Transverse colon (tissue), 4 donors: ENCODE measurements around the gene ATE1. TPM values are rescaled to one million over a fixed set of nuclear protein-coding genes. Genes with fewer than 3 reads are reported as not detected.
"Not testable (repeated sequence)": the region's sequence is repeated elsewhere in the genome, so short reads cannot be mapped to it uniquely, and the experiment has no call there.

Experiments
- DNase-seq: peaks from one replicate; pipeline ENCODE4 v3.0.0-alpha.2; 2019
- H3K27ac ChIP-seq, 4 donors: fragments of 200-600 bp; sonication (generic); 2 replicates each; pipeline ENCODE4 v1.5.1; 2016 to 2018; ENCODE audit warnings: inconsistent platforms in 4 of 4
- H3K27me3 ChIP-seq: fragments of 200-600 bp; sonication (generic); 2 replicates; pipeline ENCODE4 v1.5.1; 2017; ENCODE audit warnings: inconsistent platforms
- H3K36me3 ChIP-seq, 4 donors: fragments of 200-600 bp; sonication (generic); 2 replicates each; pipeline ENCODE4 v1.5.1; 2017 to 2019; ENCODE audit warnings: inconsistent platforms in 4 of 4
- H3K4me1 ChIP-seq, 4 donors: fragments of 200-600 bp; sonication (generic); 2 replicates each; pipeline ENCODE4 v1.5.1; 2017 to 2020; ENCODE audit warnings: inconsistent platforms in 4 of 4
- H3K4me3 ChIP-seq, 4 donors: fragments of 200-600 bp; sonication (generic); 1 replicate in 1 of 4; 2 replicates in 3 of 4; pipeline versions ENCODE4 v1.5.1 to v1.6.1; 2017 to 2019; ENCODE audit warnings: inconsistent platforms in 4 of 4
- H3K9me3 ChIP-seq, 2 donors: fragments of 200-600 bp; sonication (generic); 2 replicates each; pipeline ENCODE4 v1.5.1; 2017 to 2019; ENCODE audit warnings: inconsistent platforms in 2 of 2
- CTCF ChIP-seq, 5 experiments: fragments of 200-600 bp in 3 of 5; fragments of 450-650 bp in 2 of 5; sonication (generic) in 3 of 5; IDR thresholded peaks; 1 replicate in 2 of 5; 2 replicates in 3 of 5; pipeline ENCODE4 v1.5.1; 2016 to 2017; ENCODE audit warnings: antibody characterized with exemption in 5 of 5, inconsistent platforms in 3 of 5, mild to moderate bottlenecking in 2 of 5, moderate library complexity in 1 of 5
- EP300 ChIP-seq: sonication (generic); formaldehyde crosslinking; IDR thresholded peaks from one replicate; pipeline ENCODE4 v1.6.1; 2017; ENCODE audit warnings: antibody characterized with exemption, low read depth
- POLR2A ChIP-seq: fragments of 450-650 bp; IDR thresholded peaks from one replicate; pipeline ENCODE4 v1.6.1; 2016; ENCODE audit warnings: antibody characterized with exemption, mild to moderate bottlenecking, moderate library complexity
- POLR2AphosphoS5 ChIP-seq, 3 donors: sonication (generic); formaldehyde crosslinking; IDR thresholded peaks; one replicate each; pipeline ENCODE4 v1.6.1; 2016; ENCODE audit warnings: antibody characterized with exemption in 3 of 3
- WGBS, 2 donors: methylation state at CpG; one replicate each; pipeline ENCODE4 v1.1.5; 2018; ENCODE audit warnings: low coverage in 1 of 2; 5-methylcytosine and 5-hydroxymethylcytosine counted together
- in situ Hi-C, 4 donors: fragments of 200-750 bp; cut with MboI; loops; one replicate each; pipeline versions ENCODE4 v1.15.0 to v1.15.1; 2017; ENCODE audit warnings: low sequenced_read_pairs in 3 of 4, low pct_ligation_motif_present in 1 of 4, low pct_unique_long_range_greater_than_20kb in 1 of 4
- intact Hi-C: fragments of 100-400 bp; cut with DNase I; formaldehyde crosslinking; loops from one replicate; pipeline ENCODE4 v1.15.1; 2023; ENCODE audit warnings: low total_unique reads
- total RNA-seq, 4 donors: library from RNA; depleted of rRNA; stranded (reverse); fragments of >200 nt; gene quantifications; one replicate each; pipeline ENCODE4 v1.1.0, GENCODE V29; 2016

Gene ATE1
- total RNA-seq, 4 donors from 2014 or later: 25.3 to 1,446 (median 31.4) TPM

DNA sequence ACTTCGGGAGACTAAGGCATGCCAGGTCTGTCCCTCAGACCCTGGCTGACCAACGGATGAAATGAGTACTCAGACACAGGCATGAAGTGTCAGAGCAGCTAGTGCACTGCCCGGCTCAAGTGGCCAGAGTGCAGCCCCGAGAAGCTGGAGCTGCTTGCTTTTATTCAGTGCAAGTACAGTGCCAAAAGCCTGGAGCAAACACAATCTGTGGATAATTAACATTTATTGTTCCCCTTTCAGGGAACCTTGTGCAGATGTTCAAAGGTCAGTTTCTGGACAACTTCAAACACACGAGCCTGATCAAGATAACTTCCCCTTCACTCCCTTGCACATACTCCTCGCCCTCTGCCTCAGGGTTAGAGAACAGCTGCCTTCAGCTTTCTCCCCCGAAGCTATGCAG, 7.9 kb upstream of the ATE1 start:
- peak; percentile 71 for TF ChIP-seq POLR2A
- peak; percentile 9 for TF ChIP-seq EP300
- peak in 2 of 3 donors; percentile 88 to 89 for TF ChIP-seq POLR2AphosphoS5 (IDR thresholded peaks at IDR 0.05)
- no peak for TF ChIP-seq CTCF (IDR thresholded peaks at IDR 0.05)
- Histone ChIP-seq H3K4me3 (no peak overlapping the region), H3K27ac (peak overlapping the region; percentile 73 to 83 (median 80)), H3K4me1 (peaks cover 3 to 34% (median 18%) of the 10 kb centered on the region in 4 donors), H3K9me3 (no peaks in the 10 kb centered on the region), H3K27me3 (no peaks in the 10 kb centered on the region), H3K36me3 (no peaks in the 10 kb centered on the region)
- in situ Hi-C loops: no loop called here
- 25 to 60% methylated on average over 1 to 7 of the region's 7 CpGs for WGBS, 2 donors
- intact Hi-C loops: no loop called here
- DNase-seq: peak; percentile 76

- H3K4me1 ChIP-seq: peaks cover 7 to 52% (median 35%) of the 10 kb centered on the region in 4 donors
- H3K9me3 ChIP-seq, intact Hi-C loops, H3K36me3 ChIP-seq, H3K27me3 ChIP-seq, in situ Hi-C loops, DNase-seq, H3K4me3 ChIP-seq: not testable (repeated sequence)
- H3K27ac ChIP-seq: peak overlapping the region; percentile 71 to 99 (median 98)
- 35 to 55% methylated on average over 6 to 11 of the region's 11 CpGs for WGBS, 2 donors
Observed at GRCh38 chr10:121930268-121931085, 2.6 kb upstream of the ATE1 start.

- Histone ChIP-seq H3K4me3 (peak overlapping the region in 1 of 4 donors; percentile 1), H3K27ac (peak overlapping the region; percentile 71 to 99 (median 98)), H3K4me1 (peaks cover 6 to 45% (median 33%) of the 10 kb centered on the region in 4 donors)
- in situ Hi-C loops, H3K36me3 ChIP-seq, H3K9me3 ChIP-seq, H3K27me3 ChIP-seq, DNase-seq: not testable (repeated sequence)
- 69 to 81% methylated on average over 14 of the region's 14 CpGs for WGBS, 2 donors
- intact Hi-C loops: loop anchor here (10.0 kb wide), 1 partner anchor 65 kb away; no protein-coding TSS in a partner anchor
Observed at GRCh38 chr10:121929585-121930267, 1.9 kb upstream of the ATE1 start.

DNA sequence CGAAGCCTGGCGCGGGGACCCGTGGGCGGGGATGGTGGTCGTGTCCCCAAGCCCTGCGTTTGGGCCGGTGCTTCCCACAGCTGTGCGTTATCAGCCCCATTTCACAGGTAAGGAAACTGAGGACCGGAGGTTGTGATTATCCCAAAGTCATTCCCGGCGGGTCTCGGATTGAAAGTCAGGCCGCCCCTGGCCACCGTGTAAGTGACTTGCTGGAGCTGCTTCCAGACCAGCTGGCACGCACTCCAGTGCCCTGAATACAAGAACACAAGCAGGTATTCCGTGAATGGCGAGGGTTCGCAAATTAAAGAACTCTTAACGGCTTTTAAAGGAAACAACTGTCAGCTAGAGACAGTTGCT, 675 bp upstream of the ATE1 start:
- intact Hi-C loops (loop anchor here (10.0 kb wide), 1 partner anchor 66 kb away; no protein-coding TSS in a partner anchor), in situ Hi-C loops (no loop called here)
- TF ChIP-seq POLR2A (no peak), POLR2AphosphoS5 (IDR thresholded peaks at IDR 0.05) (no peak), CTCF (IDR thresholded peaks at IDR 0.05) (no peak), EP300 (no peak)
- Histone ChIP-seq H3K27me3 (no peaks in the 10 kb centered on the region), H3K4me3 (peak overlapping the region; percentile 34 to 99 (median 67)), H3K9me3 (no peaks in the 10 kb centered on the region), H3K4me1 (peaks cover 6 to 44% (median 32%) of the 10 kb centered on the region in 4 donors), H3K27ac (peak overlapping the region; percentile 96 to 100 (median 99)), H3K36me3 (no peaks in the 10 kb centered on the region)
- no peak for DNase-seq
- 2% methylated on average over 18 of the region's 20 CpGs; no CpG with 5 or more reads in 1 of the 2 donors for WGBS, 2 donors

DNA sequence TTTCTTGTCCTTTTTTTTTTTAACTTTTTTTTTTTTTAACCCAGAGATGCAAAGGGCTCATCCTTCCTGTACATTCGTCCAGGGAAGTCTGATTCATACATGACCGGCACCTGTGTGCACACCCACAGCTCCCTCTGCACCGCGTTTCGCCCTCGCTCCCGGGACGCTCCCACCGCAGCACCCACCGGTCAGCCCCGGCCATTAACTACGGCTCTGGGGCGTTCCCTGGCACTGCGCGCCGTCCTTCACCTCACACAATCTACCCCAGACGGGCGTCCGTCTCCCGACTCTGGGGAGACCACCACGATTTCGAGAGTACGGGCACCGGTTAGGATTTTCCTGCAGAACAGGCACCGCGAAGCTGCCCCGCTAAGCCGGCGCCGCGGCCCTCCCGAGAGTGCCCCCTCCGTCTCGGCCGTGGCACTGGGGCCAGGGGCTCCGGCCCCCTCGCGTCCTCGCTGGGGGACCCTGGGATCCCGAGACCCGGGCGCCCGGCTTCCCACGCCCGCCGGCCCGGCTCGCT, 452 bp downstream of the ATE1 start:
- 2% methylated on average over 18 of the region's 48 CpGs; no CpG with 5 or more reads in 1 of the 2 donors for WGBS, 2 donors
- Histone ChIP-seq H3K36me3 (no peaks in the 10 kb centered on the region), H3K27me3 (no peaks in the 10 kb centered on the region), H3K4me1 (peaks cover 6 to 44% (median 32%) of the 10 kb centered on the region in 4 donors), H3K4me3 (peak overlapping the region; percentile 61 to 100 (median 86)), H3K9me3 (no peaks in the 10 kb centered on the region), H3K27ac (peak overlapping the region; percentile 96 to 100 (median 99))
- in situ Hi-C loops (no loop called here), intact Hi-C loops (loop anchor here (10.0 kb wide), 1 partner anchor 67 kb away; no protein-coding TSS in a partner anchor)
- DNase-seq: peak; percentile 73
- TF ChIP-seq POLR2A: peak; percentile 64
- TF ChIP-seq CTCF (IDR thresholded peaks at IDR 0.05): no peak
- TF ChIP-seq POLR2AphosphoS5 (IDR thresholded peaks at IDR 0.05): peak; percentile 61 to 77 (median 70)
- no peak for TF ChIP-seq EP300
